ENCODE results near the gene SMC2.

The SMC2 gene

GRCh38 chr9:104093647-104094533 lies at the start of gene SMC2:
SMC2 (plus strand) TSS chr9:104094309; CDS start chr9:104095385, 1,076 bp downstream.
- peak; percentile 96 for DNase-seq

DNA sequence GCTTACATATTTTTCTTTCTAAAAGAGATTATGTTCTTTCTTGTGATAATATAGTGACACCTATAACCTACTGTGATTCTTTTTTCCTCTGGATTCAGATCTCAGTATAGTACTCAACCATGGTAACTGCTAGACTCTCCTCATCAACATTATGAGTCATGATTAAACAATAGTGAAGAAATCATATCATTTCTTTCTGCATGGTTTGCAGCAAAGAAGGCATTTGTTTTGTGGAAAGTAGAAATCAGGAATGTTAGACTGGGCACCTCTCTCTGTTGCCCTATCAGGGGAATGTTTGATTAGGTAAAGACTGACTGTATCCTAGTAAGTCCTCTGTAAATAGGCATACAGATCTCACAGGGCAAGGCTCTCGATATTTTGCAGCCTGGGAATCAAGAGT lies 25.6 kb upstream of the SMC2 start:
- DNase-seq, result no peak

GRCh38 chr9:104069288-104069687 lies 24.8 kb upstream of the SMC2 start:
- no peak for DNase-seq

DNA sequence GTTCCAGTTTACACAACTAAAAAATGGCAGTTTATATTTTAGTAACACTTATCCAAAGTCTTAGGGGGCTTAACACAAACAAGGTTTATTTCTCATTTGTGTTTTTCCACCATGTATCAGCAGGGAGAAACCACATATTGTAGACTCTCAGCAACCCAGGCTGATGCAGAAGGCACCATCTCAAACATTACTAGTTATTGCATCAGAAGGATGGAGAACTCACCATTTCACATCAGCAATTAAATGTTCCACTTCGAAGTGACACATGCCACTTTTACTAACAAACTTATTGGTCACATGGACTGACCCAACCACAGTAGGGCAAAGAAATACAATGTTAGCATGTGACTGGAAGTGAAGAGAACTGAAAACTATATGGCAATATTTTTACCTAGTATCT lies 22.5 kb upstream of the SMC2 start:
- DNase-seq, result no peak

- DNase-seq, result no peak
These were observed 20.9 kb upstream of the SMC2 start for GRCh38 chr9:104073098-104073769.

- no peak for DNase-seq
These were observed 20.4 kb upstream of the SMC2 start for GRCh38 chr9:104073770-104074133.

GRCh38 chr9:104074876-104075275 lies 19.2 kb upstream of the SMC2 start:
- no peak for DNase-seq

GRCh38 chr9:104075801-104076753 lies 18.0 kb upstream of the SMC2 start:
- no peak for DNase-seq

DNA sequence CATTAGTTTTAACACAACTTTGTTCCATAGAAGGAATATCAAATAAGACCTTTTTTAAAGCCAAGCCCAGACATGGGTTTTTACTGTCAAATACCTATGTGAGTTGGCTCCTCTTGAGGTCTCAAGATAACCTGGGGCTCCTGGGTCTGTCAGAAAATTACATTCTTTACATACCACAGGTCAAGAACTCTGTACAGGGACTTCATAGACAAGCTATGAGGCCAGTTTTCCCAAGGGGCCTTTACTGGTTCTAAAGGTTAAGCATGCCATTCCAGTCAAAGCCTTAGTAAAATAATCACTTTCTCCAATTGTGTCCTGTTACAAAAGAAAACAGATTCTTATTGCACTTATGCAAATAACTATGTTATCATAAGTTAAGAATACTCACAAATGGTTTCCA lies 15.5 kb upstream of the SMC2 start:
- DNase-seq, result no peak

DNA sequence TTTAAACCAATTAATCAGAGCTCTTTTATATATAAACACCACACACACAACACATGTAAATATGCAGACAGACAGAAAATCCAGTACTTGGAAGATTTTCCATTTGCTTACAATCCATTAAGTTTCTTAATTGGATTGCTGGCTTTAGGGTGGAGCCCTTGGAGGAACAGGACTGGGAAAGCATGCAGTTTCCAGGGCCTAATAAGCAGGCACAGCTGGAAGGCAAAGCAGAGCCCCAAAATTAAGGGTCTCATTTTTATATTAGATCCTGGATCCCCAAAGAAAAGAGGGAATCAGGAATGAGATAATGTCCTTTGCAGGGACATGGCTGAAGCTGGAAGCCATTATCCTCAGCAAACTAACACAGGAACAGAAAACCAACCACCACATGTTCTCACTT lies 13.1 kb upstream of the SMC2 start:
- DNase-seq, result no peak

DNA sequence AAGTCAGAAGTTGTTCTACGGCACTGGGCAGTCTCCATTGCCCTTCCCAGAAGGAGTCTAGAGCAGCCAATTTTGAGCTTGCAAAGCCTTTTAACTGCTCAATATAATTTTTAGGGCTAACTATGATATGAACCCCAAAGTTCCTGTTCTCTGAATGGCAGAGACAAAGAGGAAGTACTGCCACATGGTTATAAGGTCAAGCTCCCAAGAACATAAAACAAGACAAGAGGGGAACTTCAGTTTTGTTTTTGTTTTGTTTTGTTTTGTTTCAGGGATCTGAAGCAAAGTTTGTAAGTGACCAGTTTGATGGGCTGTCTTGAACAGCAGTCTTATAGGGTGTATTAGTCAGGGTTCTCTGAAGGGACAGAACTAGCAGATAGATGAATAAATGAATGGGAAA lies 11.9 kb upstream of the SMC2 start:
- no peak for DNase-seq

DNA sequence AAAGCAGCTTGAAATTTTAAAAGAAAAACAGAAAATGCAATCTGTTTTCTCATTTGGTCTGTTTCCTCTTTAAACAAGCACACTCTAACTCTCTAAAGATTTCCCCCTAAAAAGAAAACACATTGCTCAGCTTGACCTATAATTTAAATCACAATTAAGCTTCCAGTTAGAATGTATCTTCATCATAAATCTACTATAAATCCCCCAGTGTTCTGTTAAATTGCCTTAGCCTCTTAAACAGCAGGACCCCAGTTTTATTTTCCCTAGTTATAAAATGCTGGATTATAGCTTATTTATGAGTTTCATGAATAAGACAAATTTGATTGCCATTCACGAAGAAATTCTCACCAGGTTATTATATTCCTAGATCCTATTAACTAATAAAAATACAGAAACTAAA lies 8.6 kb upstream of the SMC2 start:
- no peak for DNase-seq

GRCh38 chr9:104087894-104088293 lies 6.2 kb upstream of the SMC2 start:
- DNase-seq, result no peak

- DNase-seq, result no peak
These were observed 5.7 kb upstream of the SMC2 start for GRCh38 chr9:104088416-104088815.

DNA sequence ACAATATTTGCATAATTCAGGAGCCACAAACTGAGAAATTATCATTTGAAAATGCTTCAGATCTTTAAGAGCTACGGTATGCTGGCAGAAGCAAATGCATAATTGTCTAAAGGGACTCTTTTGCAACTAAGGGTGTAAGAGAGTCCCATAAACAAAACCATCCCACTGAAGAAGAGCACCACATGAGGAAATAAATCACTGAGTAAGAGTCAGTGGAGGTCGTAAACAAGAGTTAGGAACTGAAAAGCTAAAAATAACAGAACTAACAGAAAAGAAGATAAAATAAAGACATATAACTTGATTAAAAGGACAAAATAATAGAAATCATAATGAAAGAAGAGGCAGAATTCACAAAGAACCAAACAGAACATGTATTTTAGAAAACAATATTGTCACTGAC lies 3.5 kb upstream of the SMC2 start:
- no peak for DNase-seq

DNA sequence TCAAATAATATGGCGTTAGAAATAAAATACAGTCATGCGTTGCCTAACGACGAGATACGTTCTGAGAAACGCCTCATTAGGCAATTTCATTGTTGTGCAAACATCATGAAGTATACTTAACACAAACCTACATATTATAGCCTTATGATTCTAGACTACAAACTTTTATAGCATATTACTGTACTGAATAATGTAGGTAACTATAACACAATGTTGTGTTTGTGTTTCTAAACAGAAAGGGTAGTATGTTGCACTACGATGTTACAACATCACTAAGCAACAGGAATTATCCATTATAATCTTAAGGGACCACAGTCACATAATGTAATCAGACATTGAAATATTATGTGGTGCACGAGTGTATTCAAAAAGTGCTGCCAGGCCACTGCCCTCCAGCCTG lies 3.0 kb upstream of the SMC2 start:
- no peak for DNase-seq

DNA sequence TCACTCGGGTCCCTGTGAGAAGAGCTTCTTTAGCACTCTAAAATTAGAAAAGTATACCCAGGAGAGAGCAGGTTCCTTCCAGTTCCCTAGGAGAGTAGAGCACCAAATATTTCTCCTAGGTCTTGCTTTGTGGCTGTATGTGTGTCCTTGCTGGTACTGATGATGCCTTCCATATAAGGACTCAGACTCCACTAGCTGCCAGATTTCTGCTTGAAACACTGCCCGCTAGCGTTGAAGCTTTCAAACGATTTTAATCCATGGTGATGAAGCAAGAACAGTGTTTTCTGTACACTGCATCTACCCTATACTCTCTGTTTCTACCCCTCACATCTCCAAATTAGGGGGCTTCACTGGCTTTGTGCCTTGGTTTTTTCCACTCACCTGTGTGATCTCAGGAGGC lies 2.4 kb upstream of the SMC2 start:
- DNase-seq, result peak in 1 of 2 experiments; percentile 24

- no peak for DNase-seq
These were observed 1.9 kb upstream of the SMC2 start for GRCh38 chr9:104092192-104092591.

GRCh38 chr9:104092875-104093600 lies 1.1 kb upstream of the SMC2 start:
- DNase-seq, result no peak

GRCh38 chr9:104094534-104095015 lies 466 bp downstream of the SMC2 start:
- no peak for DNase-seq

DNA sequence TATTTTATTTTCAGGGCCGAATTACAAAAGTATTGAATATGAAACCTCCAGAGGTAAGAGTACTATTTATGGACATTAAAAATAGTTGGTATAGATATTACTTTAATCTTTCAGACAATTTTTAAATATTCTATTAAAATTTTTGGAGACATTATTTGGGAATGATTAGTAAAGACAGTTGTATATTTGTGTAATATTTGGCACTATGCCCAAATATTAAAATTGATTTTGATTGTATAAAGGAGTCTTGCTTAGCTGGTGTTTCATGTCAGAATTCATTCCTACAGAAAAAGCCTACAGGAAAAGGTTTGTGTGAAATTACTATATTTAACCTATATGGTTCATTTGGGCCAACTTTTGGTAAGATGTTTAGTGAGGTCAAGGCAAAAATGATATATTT lies 5.5 kb downstream of the SMC2 start:
- DNase-seq, result no peak

GRCh38 chr9:104104360-104104759 lies 10.3 kb downstream of the SMC2 start:
- DNase-seq, result no peak
